ENCODE data around the gene PTP4A1.
"Not testable (repeated sequence)": the region's sequence is repeated elsewhere in the genome, so short reads cannot be mapped to it uniquely, and the experiment has no call there.

PTP4A1 gene

GRCh38 chr6:63572044-63572746 lies at the start of gene PTP4A1, which contains the start of gene LOC128125822:
Gene PTP4A1, plus strand, starts transcription at chr6:63572480. Its CDS starts 4,401 bp downstream, at chr6:63576881.
Gene LOC128125822, plus strand, starts transcription at chr6:63572480.
- DNase-seq (ENCODE audit: low read depth in 2 of 2): peak; percentile 94 to 97

GRCh38 chr6:63522911-63523287 lies 49.4 kb upstream of the PTP4A1 start:
- DNase-seq (ENCODE audit: low read depth in 2 of 2): not testable (repeated sequence)

- no peak for DNase-seq (ENCODE audit: low read depth in 2 of 2)
These were observed 48.6 kb upstream of the PTP4A1 start for GRCh38 chr6:63523630-63524029.

DNA sequence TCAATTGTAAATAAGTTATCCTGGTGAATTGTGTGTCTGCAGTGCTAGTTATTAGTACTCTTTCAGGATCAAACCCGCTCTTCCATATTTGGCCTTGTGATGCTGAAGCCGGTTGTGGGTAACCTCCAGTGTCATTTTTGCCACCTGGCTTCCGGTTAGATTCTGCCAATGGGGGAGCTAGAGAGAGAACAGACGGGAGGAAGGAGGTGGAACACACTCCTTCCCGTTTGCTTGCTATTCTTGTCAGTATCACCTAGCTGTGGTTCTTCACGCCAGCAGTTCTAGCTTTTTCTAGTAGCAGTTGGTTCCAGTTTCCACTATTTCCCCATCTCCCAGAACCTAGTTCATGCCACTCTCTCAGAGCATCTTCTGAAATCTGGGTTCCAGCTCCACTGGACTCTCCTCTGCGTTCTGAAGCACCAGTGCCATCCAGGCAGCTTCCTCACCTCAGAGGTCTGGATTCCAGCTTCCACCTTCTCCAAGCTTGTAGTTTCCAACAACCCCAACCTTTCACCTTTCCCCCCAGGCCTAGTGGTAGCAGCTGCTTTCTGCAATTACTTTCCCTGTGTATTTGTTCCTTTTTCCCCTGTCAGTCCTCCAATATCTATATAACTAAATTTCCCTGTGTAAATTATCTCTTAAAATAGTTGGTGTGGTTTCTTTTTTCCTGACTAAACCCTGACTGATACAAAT lies 46.9 kb upstream of the PTP4A1 start:
- no peak for DNase-seq (ENCODE audit: low read depth in 2 of 2)

DNA sequence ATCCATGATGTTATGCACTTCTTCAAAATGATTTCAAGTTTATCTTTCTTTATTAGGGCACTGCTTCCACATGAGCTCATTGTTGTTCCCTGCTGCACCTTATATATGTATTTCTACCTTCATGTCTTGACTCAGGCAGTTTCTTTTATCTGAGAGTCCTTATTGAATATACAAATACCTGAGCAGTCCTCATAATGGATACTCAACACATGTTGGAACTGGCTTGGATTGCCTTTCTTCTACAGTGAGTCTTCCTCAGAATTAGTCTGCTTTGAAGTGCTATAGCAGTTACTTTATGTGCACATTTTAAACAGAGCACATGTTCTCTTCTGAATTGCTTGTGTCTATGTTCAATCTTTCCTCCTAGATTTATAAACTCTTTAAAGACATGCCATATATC lies 45.3 kb upstream of the PTP4A1 start:
- DNase-seq (ENCODE audit: low read depth in 2 of 2): no peak

DNA sequence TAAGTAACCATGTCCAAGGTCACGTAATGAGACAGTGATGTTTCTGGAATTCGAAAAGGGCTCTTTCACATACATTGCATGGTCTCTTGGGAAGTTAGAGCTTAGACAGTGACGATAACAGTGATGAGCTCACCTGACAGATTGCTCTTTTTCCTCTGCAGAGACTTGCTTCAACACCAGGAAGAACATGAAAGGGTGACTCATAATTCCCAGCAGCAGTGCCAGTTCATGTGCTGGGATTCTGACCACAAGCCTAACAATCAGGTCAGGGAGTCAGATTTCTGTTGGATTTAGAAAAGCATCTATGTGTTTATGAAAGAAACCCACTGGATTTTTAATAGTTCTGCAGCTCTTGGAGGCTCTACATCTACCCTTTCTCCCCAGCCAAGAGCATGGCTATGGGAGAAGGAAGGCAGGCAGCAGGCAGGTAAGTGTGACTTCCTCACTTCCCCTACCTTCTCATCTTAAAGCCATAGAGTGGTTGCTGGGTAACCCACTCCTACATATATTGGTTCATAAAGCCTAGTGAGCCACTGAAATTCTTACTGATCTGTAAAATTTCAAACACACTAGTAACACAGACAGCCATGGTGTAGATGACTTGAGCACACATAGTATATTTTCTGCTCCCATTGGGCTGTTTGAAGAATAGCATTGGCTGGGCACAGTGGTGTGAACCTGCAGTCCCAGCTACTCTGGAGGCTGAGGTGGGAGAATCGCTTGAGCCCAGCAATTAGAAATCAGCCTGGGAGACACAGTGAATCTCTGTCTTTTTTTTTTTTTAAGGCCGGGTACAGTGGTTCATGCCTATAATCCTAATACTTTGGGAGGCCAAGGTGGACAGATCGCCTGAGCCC lies 44.4 kb upstream of the PTP4A1 start:
- DNase-seq (ENCODE audit: low read depth in 2 of 2): no peak

DNA sequence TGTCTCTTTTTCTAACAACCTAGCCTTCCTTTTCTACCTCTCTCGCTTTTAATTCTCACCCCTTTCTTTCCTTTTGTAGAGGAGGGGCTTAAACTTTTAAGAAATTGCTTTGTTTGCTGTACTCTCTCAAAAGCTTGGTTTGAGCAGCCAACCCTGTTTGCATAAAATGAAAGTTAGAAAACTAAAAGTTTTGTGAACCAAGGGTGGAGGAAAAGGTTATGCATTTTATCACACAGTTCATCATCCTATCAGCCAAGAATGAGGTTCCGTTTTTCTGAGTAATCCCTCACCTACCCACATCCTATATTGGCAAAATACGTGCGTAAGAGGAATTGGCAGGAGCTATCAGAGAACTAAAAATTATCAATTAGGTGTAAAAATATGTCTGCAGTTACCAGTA lies 42.8 kb upstream of the PTP4A1 start:
- DNase-seq (ENCODE audit: low read depth in 2 of 2): no peak

- DNase-seq (ENCODE audit: low read depth in 2 of 2): no peak
These were observed 42.1 kb upstream of the PTP4A1 start for GRCh38 chr6:63530182-63530581.

DNA sequence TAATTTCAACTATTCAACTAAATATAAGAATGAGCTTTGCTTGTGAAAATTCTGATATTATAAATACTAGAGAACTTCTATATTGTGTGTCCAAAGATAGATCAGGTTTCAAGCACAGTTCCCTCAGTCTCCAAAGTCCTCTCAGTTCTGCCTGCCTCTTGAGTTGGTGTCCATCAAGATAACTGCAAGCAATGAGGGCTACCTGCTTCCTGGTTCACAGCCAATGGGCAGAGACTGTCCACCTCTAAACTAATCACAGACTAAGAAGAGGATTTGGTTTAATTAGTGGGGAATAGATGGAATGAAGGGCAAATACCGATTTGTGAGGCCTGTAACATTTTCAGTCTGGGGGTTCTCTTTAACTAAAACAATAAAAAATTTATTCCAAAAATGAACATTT lies 41.3 kb upstream of the PTP4A1 start:
- no peak for DNase-seq (ENCODE audit: low read depth in 2 of 2)

DNA sequence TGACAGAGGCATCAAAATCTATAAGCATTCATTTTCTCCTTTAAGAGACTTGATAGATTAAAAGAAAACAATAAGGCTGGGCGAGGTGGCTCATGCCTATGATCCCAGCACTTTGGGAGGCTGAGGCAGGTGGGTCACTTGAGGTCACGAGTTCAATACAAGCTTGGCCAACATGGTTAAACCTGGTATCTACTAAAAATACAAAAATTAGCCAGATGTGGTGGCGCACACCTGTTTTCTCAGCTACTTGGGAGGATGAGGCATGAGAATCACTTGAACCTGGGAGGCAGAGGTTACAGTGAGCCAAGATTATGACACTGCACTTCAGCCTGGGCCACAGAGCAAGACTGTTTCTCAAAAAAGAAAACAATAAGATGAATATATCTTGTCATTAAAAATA lies 39.3 kb upstream of the PTP4A1 start:
- no peak for DNase-seq (ENCODE audit: low read depth in 2 of 2)

DNA sequence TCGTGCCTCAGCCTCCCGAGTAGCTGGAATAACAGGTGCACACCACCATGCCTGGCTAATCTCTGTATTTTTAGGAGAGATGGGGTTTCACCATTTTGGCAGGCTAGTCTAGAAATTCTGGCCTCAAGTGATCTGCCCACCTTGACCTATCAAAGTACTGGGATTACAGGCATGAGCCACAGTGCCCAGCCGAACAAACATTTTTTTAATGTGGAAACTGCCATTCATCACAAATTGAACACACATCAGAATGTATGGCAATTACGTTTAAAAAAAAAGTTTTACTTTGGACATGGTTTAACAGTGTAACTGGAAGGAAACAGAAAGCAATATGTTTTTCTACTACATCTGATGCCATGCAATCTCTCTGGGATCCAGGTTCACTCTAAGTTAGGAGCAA lies 38.3 kb upstream of the PTP4A1 start:
- no peak for DNase-seq (ENCODE audit: low read depth in 2 of 2)

DNA sequence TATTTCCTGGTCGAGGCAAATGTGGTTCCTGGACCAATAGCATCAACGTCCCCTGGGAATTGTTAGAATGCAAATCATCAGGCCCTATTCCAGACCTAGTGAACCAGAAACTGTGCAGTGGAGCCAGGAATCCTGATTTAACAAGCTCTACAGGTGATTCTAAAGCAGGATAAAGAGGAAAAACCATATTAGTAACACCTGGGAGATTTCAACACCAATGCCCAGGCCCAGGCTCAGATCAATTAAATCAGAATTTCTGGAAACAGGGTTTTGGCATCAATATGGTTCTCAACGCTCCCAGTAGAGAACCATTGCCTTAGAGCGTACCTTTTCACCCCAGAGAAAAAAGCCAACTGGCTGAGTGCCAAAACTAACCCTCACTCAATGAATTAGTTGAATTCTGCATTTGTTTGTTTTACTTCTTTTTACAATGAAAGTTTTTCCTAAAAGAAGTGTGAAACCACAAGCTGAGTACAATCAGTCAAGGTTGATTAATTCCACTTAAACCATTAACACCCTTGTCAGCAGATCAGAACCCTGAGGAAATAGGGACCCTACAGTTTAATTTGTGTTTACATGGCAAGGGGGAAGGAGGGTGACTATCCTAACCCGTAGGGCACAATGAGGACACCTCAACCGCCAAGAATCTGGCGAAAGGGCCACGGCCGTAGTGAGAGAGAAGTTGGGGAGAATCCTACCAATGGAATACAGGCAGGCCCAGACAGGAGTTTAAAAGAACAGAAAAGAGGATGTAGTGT lies 34.9 kb upstream of the PTP4A1 start:
- DNase-seq (ENCODE audit: low read depth in 2 of 2): no peak

DNA sequence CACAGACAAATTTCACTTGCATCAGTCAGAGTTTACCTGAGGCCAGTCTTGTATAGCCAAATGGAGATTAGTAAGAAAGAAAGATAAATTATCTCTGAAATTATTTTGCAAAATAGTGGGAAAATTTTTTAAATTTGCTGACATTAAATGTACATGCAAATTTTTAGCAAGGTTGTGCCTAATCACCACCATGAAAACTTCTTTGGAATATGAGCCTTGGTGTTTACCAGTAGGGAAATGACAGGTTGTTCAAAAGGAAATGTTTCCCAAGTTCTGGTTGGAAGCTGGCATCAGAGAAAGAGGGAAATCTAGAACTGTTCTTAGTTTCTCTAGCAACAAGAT lies 34.4 kb upstream of the PTP4A1 start:
- DNase-seq (ENCODE audit: low read depth in 2 of 2): no peak

- no peak for DNase-seq (ENCODE audit: low read depth in 2 of 2)
These were observed 33.7 kb upstream of the PTP4A1 start for GRCh38 chr6:63538550-63538949.

DNA sequence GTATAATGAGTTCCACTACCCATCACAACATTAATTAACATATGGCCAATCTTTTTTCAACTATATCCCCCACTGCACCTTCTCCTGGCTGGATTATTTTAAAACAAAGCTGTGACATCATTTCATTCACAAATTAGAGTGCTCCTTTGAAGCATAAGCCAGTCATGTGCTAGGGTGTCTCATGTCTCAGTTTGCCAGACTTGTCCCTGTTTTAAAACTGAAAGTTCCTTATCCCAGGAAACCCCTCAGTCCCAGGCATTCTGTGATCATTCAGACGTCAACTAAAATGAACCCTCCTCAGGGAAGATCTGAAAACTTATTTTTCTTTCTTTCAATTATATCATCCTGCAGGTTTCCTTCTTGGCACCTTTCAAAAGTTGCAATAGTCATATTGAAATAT lies 29.3 kb upstream of the PTP4A1 start:
- DNase-seq (ENCODE audit: low read depth in 2 of 2): no peak

DNA sequence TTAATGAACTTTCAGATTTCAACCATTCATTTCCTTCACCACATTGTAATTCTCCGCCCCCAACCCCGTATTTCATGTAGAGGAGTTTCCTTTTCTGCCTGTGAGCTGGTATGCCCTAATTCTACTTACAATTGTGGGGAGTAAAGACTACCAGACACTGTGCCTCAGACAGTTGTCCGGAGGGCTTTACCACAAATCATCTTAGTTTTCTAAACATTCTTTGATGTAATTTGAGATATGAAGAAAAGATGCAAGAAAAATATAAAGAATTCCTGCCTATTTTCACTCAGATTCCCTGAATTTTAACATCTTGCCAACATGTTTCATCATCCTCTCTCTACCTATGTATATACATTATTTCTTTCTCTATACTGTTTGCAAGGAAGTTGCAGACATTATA lies 28.3 kb upstream of the PTP4A1 start:
- no peak for DNase-seq (ENCODE audit: low read depth in 2 of 2)

GRCh38 chr6:63546236-63546635 lies 26.0 kb upstream of the PTP4A1 start:
- no peak for DNase-seq (ENCODE audit: low read depth in 2 of 2)

GRCh38 chr6:63546697-63547096 lies 25.6 kb upstream of the PTP4A1 start:
- no peak for DNase-seq (ENCODE audit: low read depth in 2 of 2)

DNA sequence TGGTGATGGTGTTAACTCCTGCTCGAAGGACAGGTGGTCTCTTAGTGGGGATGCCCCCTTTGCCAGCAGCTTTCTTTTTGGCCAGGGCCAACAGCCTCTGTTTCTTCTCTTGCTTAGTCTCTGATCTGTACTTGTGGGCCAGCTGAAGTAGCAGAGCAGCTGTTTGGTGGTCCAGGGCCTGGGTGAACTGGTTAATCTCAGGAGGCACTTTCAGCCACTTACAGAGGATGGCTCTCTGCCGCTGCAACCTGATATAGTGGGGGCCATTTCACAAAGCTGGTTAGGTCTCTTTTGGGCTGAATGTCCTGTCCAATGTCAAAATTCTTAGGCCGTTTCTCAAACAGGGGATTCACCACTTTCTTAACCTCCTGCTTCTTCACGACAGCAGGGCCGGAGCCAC lies 23.2 kb upstream of the PTP4A1 start:
- no peak for DNase-seq (ENCODE audit: low read depth in 2 of 2)

GRCh38 chr6:63553208-63553607 lies 19.1 kb upstream of the PTP4A1 start:
- DNase-seq (ENCODE audit: low read depth in 2 of 2): no peak

DNA sequence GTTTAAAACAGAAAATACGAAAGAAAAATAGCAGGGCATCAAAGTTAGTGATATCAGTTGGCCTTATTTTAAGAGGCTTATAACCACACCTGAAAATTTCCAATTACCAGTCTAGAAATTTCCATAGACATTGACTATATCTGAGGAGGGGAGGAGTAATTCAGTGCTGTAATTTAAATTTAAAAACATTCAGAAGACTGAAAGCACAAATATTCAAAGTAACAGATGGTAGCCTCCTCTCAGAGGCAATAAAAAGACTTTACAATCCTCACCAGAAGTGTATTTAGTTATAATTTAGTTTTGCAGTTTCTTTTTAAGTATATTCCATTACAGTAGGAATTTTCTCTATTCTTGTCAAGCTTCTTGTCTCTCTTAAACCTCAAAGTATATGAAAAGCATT lies 18.4 kb upstream of the PTP4A1 start:
- DNase-seq (ENCODE audit: low read depth in 2 of 2): no peak

GRCh38 chr6:63554782-63555181 lies 17.5 kb upstream of the PTP4A1 start:
- DNase-seq (ENCODE audit: low read depth in 2 of 2): no peak
